Gastrocnemius medialis (tissue), 4 donors: ENCODE data around the gene PPP6R2. TPM values are rescaled to one million over a fixed set of nuclear protein-coding genes. Genes with fewer than 3 reads are reported as not detected.

Source experiments
- ATAC-seq, 2 donors: fragments of 150-250 bp; one replicate each; pipeline ENCODE4 v1.9.1; 2016
- DNase-seq, 2 donors: peaks; one replicate each; pipeline ENCODE4 v3.0.0-alpha.2; 2019
- H3K27ac ChIP-seq, 4 donors: fragments of 200-600 bp; sonication (generic); 1 replicate in 1 of 4; 2 replicates in 3 of 4; pipeline ENCODE4 v1.5.1; 2016 to 2018; ENCODE audit warnings: mild to moderate bottlenecking in 2 of 4, moderate library complexity in 1 of 4
- H3K27me3 ChIP-seq, 3 donors: fragments of 200-600 bp; sonication (generic) in 2 of 3; 1 replicate in 1 of 3; 2 replicates in 2 of 3; pipeline versions ENCODE4 v1.5.1 to v1.6.0; 2016 to 2019; ENCODE audit warnings: mild to moderate bottlenecking in 1 of 3, moderate library complexity in 1 of 3
- H3K36me3 ChIP-seq, 2 donors: fragments of 200-600 bp; sonication (generic) in 1 of 2; one replicate each; pipeline ENCODE4 v1.5.1; 2017 to 2018
- H3K4me1 ChIP-seq, 2 donors: fragments of 200-600 bp; sonication (generic) in 1 of 2; one replicate each; pipeline ENCODE4 v1.5.1; 2016 to 2017; ENCODE audit warnings: mild to moderate bottlenecking in 2 of 2
- H3K4me3 ChIP-seq, 4 donors: fragments of 200-600 bp; sonication (generic) in 3 of 4; 1 replicate in 1 of 4; 2 replicates in 3 of 4; pipeline ENCODE4 v1.5.1; 2016 to 2019; ENCODE audit warnings: mild to moderate bottlenecking in 2 of 4
- H3K9me3 ChIP-seq, 3 donors: fragments of 200-600 bp; sonication (generic) in 2 of 3; 1 replicate in 1 of 3; 2 replicates in 2 of 3; pipeline ENCODE4 v1.5.1; 2016 to 2019
- POLR2A ChIP-seq, 2 donors: fragments of 450-650 bp; IDR thresholded peaks; one replicate each; pipeline ENCODE4 v1.6.1; 2017; ENCODE audit warnings: antibody characterized with exemption in 2 of 2, mild to moderate bottlenecking in 2 of 2, moderate library complexity in 2 of 2
- in situ Hi-C, 4 donors: fragments of 200-750 bp; cut with MboI; loops; one replicate each; pipeline versions ENCODE4 v1.15.0 to v1.8.0; 2017; ENCODE audit warnings: low sequenced_read_pairs in 4 of 4
- intact Hi-C: fragments of 100-400 bp; cut with DNase I; formaldehyde crosslinking; loops from one replicate; pipeline ENCODE4 v1.15.1; 2023; ENCODE audit warnings: low total_unique reads
- total RNA-seq, 4 donors: library from RNA; depleted of rRNA; stranded (reverse); fragments of >200 nt; gene quantifications; one replicate each; pipeline versions ENCODE4 v1.1.0 to v1.2.3, GENCODE V29; 2016
- TF ChIP-seq, protein P1 (sequence below), 5 experiments: fragments of 450-650 bp in 3 of 5; fragments of 200-600 bp in 2 of 5; sonication (generic) in 2 of 5; IDR thresholded peaks in 4 of 5; conservative IDR thresholded peaks in 1 of 5; 1 replicate in 4 of 5; 2 replicates in 1 of 5; pipeline ENCODE4 v1.5.1; 2016 to 2019; ENCODE audit warnings: antibody characterized with exemption in 5 of 5, mild to moderate bottlenecking in 3 of 5, moderate library complexity in 3 of 5

Gene PPP6R2
- total RNA-seq, 4 donors from 2014 or later = 55.7 to 96.2 (median 74.1) TPM

DNA sequence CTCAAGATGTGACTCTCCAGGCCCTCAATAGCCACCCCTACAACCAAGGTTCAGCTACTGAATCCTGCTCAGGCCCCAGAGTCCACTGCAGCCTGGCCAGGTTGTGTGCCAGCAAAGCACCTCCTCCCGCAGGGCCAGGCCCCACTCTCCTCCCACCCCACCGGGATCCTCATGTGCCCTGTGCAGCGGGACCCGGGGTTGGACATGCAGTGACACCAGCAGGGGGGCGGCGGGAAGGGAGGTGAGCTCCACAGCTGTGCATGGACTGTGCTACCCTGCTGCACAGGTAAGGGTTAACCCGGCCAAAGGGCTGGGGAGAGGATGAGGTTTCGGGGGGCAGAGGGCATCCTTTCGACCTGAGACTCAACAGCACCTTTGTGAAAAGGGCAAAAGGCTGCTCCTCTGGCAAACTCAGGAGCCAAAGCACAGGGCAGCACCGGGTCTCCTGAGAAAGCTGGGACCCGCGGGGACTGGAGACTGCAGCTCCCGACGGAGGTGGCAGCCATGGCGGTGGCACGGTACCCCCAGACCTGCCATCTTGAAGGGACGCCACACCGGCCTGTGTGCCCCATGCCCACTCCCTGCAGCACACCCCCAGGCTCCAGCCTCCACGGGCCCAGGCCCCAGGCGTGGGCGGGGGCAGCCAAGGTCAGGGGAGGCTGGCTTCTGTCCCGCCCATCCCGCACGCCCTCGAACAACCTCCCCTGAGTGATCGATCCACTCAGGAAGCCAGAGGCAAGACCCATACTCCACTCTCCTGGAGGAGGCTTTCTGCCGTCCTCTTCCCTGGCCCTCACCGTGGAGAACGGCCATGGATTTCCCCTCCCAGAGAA, 46.3 kb upstream of the PPP6R2 start:
- ATAC-seq (no peak), DNase-seq (no peak)
- intact Hi-C loops (no loop called here), in situ Hi-C loops (no loop called here)
- Histone ChIP-seq H3K4me3 (no peak overlapping the region), H3K4me1 (peaks cover 7 to 13% of the 10 kb centered on the region in 2 donors), H3K27me3 (no peaks in the 10 kb centered on the region), H3K27ac (no peak overlapping the region), H3K9me3 (no peaks in the 10 kb centered on the region), H3K36me3 (no peaks in the 10 kb centered on the region)
- TF ChIP-seq POLR2A (IDR thresholded peaks at IDR 0.05) = no peak
- TF ChIP-seq, protein P1, sequence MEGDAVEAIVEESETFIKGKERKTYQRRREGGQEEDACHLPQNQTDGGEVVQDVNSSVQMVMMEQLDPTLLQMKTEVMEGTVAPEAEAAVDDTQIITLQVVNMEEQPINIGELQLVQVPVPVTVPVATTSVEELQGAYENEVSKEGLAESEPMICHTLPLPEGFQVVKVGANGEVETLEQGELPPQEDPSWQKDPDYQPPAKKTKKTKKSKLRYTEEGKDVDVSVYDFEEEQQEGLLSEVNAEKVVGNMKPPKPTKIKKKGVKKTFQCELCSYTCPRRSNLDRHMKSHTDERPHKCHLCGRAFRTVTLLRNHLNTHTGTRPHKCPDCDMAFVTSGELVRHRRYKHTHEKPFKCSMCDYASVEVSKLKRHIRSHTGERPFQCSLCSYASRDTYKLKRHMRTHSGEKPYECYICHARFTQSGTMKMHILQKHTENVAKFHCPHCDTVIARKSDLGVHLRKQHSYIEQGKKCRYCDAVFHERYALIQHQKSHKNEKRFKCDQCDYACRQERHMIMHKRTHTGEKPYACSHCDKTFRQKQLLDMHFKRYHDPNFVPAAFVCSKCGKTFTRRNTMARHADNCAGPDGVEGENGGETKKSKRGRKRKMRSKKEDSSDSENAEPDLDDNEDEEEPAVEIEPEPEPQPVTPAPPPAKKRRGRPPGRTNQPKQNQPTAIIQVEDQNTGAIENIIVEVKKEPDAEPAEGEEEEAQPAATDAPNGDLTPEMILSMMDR (IDR thresholded peaks at IDR 0.05 in 4 of 5, conservative IDR thresholded peaks at IDR 0.05 in 1 of 5) = no peak

DNA sequence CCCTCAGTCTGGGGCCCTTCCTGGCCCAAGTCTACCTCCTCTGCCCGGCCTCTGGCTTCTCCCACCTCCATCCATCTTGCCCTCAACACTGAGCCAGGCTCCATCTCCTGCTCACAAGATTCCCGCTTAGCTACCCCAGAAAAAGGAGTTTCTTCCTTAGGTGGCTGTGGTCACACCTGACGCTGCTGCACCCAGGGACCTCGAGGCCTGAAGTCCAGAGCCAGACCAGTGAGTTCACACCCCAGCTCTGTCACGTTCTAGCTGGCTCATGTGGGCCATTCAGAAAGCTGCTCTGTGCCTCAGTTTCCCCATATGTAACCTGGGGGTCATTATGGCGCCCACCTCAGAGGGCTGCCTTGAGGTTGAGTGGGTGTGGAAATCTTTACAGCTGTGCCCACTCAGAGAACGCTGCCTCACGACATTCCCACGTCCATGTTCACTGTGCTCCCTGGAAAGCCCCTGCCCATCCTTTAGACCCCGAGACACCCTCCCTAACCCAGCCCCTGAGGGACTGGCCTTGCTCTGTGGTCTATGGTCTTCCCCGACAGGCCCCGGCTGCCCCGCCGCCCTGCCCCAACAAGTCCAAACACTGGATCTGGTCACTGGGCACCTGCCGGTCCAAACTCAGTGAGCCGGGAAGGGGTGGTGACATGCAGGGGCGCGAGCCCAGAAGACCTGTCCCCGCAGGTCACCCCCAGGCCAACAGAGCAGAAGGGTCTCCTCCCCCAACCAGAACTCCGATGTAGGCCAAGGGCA, 45.4 kb upstream of the PPP6R2 start:
- no peaks in the 10 kb centered on the region for H3K9me3 ChIP-seq
- H3K4me3 ChIP-seq = no peak overlapping the region
- no peak for ATAC-seq
- no peaks in the 10 kb centered on the region for H3K27me3 ChIP-seq
- no peak for DNase-seq
- no peaks in the 10 kb centered on the region for H3K36me3 ChIP-seq
- peaks cover 12 to 13% of the 10 kb centered on the region in 2 donors for H3K4me1 ChIP-seq
- intact Hi-C loops (no loop called here), in situ Hi-C loops (no loop called here)
- TF ChIP-seq, protein P1 (IDR thresholded peaks at IDR 0.05 in 4 of 5, conservative IDR thresholded peaks at IDR 0.05 in 1 of 5) = no peak
- no peak for TF ChIP-seq POLR2A (IDR thresholded peaks at IDR 0.05)
- no peak overlapping the region for H3K27ac ChIP-seq

DNA sequence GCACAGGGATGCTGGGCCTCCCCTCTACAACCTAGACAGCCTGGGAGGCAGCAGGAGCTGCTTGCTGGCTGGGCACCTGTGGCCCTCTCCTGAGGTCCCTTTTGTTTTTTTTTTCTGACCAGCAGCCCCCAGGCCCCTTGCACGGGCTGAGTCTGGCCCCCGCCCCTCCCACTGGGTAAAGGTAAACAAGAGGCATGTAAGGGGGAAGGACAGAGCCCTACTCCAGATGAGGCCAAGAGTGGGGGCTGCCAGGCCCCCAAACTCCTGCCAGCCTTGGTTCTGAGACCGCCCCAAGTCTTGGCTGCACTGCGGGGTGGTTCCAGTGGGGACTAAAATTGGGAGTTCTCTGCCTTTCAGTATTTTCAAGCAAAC, 44.9 kb upstream of the PPP6R2 start:
- no peaks in the 10 kb centered on the region for H3K9me3 ChIP-seq
- no peak overlapping the region for H3K4me3 ChIP-seq
- H3K27ac ChIP-seq = no peak overlapping the region
- no peak for DNase-seq
- no peak for ATAC-seq
- no peak for TF ChIP-seq POLR2A (IDR thresholded peaks at IDR 0.05)
- TF ChIP-seq, protein P1 (IDR thresholded peaks at IDR 0.05 in 4 of 5, conservative IDR thresholded peaks at IDR 0.05 in 1 of 5) = no peak
- H3K27me3 ChIP-seq = no peaks in the 10 kb centered on the region
- intact Hi-C loops = no loop called here
- H3K4me1 ChIP-seq = peaks cover 12 to 13% of the 10 kb centered on the region in 2 donors
- H3K36me3 ChIP-seq = no peaks in the 10 kb centered on the region
- in situ Hi-C loops = no loop called here

DNA sequence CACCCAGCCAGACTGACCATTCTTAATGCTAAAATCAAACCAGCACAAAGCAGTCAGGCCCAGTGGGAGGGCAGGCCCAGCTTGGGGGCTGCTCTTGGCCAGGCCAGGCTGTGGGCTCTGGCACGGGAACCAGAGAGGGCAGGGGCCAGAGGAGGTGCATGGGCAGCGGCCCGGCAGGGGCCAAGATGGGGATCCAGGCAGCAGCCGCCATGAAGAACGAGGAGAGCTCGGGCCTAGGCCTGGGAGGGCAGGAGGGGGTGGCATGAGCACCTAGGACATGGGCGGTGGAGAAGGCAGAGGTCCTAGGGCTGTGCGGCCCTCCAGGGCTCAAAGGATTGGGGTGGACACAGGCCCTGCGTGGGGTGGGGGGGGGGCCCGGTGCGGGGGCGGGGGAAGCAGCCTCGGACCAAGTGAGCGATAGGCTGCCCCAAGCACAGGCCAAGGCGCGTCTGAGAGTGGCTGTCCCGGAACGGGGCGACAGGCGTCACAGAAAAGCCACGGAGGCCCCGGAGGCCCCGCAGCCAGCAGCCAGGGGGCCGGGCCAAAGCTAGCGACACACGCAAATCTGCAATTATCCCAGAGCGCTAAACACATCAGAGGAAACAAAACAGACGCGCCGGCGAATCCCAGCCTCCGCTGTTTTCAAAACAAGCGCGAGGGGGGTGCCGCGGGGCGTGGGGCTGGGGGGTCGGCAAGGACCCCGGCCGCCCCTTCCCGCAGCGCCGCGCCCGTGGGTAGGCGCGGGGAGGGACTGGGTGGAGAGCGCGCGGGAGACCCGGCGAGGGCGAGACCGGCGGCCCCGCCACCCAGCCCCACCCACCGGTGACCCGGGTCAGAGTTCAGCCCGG, 44.0 kb upstream of the PPP6R2 start:
- Histone ChIP-seq H3K4me3 (peak overlapping the region; percentile 5 to 13 (median 12)), H3K4me1 (peaks cover 11 to 12% of the 10 kb centered on the region in 2 donors), H3K36me3 (no peaks in the 10 kb centered on the region), H3K9me3 (no peaks in the 10 kb centered on the region), H3K27me3 (no peaks in the 10 kb centered on the region), H3K27ac (no peak overlapping the region)
- intact Hi-C loops = no loop called here
- ATAC-seq (no peak), DNase-seq (no peak)
- TF ChIP-seq, protein P1 (IDR thresholded peaks at IDR 0.05 in 4 of 5, conservative IDR thresholded peaks at IDR 0.05 in 1 of 5) = no peak
- TF ChIP-seq POLR2A (IDR thresholded peaks at IDR 0.05) = no peak
- in situ Hi-C loops = no loop called here
